ENCODE results near the gene WWC2. TPM values are rescaled to one million over a fixed set of nuclear protein-coding genes. Genes with fewer than 3 reads are reported as not detected.

WWC2 gene
- total RNA-seq, 4 donors from 2014 or later: 26.9 to 45.9 (median 41.4) TPM

DNA sequence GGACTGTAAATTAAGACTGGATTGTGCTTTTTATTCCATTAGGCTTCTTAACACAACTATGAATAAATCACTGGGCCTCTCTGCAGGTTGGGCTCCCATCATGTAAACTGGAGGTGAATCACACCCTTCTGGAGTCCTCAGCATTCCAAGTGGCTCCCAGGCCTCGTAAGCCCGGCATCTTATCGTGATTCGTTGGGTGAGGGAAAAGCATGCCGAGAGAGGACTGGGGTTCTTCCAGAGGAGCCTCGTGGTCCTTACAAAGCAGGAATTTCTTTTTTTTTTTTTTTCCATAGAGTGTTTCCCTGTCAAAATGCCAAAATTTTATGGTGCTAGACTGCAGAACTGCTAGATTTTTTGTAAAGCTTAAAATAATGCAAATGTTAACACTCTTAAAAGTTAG is 201.0 kb downstream of the WWC2 start:
- H3K4me3 ChIP-seq: no peak overlapping the region
- no peaks in the 10 kb centered on the region for H3K27me3 ChIP-seq
- H3K27ac ChIP-seq: no peak overlapping the region
- DNase-seq: no peak
- no peaks in the 10 kb centered on the region for H3K36me3 ChIP-seq
- TF ChIP-seq, protein P1, sequence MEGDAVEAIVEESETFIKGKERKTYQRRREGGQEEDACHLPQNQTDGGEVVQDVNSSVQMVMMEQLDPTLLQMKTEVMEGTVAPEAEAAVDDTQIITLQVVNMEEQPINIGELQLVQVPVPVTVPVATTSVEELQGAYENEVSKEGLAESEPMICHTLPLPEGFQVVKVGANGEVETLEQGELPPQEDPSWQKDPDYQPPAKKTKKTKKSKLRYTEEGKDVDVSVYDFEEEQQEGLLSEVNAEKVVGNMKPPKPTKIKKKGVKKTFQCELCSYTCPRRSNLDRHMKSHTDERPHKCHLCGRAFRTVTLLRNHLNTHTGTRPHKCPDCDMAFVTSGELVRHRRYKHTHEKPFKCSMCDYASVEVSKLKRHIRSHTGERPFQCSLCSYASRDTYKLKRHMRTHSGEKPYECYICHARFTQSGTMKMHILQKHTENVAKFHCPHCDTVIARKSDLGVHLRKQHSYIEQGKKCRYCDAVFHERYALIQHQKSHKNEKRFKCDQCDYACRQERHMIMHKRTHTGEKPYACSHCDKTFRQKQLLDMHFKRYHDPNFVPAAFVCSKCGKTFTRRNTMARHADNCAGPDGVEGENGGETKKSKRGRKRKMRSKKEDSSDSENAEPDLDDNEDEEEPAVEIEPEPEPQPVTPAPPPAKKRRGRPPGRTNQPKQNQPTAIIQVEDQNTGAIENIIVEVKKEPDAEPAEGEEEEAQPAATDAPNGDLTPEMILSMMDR (IDR thresholded peaks at IDR 0.05): no peak
- no peak for TF ChIP-seq POLR2A (IDR thresholded peaks at IDR 0.05)
- no peaks in the 10 kb centered on the region for H3K4me1 ChIP-seq
- no peaks in the 10 kb centered on the region for H3K9me3 ChIP-seq
- intact Hi-C loops (cut with DNase I; ENCODE audit: low total_unique reads): no loop called here

DNA sequence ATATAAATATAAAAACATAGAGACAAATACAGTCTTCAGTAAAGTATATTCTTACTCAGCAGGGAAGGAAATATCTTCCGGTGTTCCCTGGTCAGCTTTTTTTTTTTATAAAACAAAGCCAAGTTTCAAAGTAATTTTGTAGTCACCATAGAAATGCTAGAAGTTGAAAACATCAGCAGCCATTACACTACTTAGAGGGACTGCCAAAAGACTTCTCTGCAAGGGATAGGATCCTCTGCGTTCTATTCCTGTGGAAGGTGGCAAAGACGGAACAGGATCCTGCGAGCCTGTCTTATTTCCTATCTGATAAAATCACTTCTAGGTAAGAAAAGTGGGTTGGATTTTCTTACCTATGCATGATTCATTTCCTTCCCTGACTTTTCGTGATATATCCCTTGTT is 201.6 kb downstream of the WWC2 start:
- intact Hi-C loops (cut with DNase I; ENCODE audit: low total_unique reads): no loop called here

DNA sequence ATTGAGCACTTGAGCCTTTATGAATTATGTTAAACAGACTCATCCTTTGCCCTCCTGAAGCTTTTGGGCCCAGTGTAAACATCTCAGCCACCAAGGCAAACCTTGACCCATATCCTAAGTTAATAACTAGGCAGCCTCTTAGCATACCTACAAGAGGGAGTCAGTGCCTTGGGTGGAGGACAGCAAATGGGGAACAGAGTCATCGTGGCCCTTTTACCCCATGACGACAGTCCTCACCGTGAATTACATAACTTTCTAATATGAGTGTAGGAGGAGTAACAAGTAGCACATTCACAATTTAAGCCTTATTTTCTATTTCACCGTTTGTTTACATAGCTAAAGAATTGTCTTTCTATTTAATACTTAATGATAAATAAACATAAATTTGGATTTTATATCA is 204.2 kb downstream of the WWC2 start:
- Histone ChIP-seq H3K4me1 (no peaks in the 10 kb centered on the region), H3K9me3 (no peaks in the 10 kb centered on the region), H3K27ac (no peak overlapping the region), H3K36me3 (no peaks in the 10 kb centered on the region), H3K27me3 (no peaks in the 10 kb centered on the region), H3K4me3 (no peak overlapping the region)
- DNase-seq: no peak
- intact Hi-C loops (cut with DNase I; ENCODE audit: low total_unique reads): no loop called here
- no peak for TF ChIP-seq POLR2A (IDR thresholded peaks at IDR 0.05)
- TF ChIP-seq, protein P1 (IDR thresholded peaks at IDR 0.05): no peak

More for the DNA sequence above, 201.6 kb downstream of the WWC2 start:
- no peaks in the 10 kb centered on the region for H3K9me3 ChIP-seq
- DNase-seq: no peak
- H3K27ac ChIP-seq: no peak overlapping the region
- no peaks in the 10 kb centered on the region for H3K27me3 ChIP-seq
- no peaks in the 10 kb centered on the region for H3K36me3 ChIP-seq
- no peaks in the 10 kb centered on the region for H3K4me1 ChIP-seq
- no peak for TF ChIP-seq POLR2A (IDR thresholded peaks at IDR 0.05)
- no peak overlapping the region for H3K4me3 ChIP-seq

DNA sequence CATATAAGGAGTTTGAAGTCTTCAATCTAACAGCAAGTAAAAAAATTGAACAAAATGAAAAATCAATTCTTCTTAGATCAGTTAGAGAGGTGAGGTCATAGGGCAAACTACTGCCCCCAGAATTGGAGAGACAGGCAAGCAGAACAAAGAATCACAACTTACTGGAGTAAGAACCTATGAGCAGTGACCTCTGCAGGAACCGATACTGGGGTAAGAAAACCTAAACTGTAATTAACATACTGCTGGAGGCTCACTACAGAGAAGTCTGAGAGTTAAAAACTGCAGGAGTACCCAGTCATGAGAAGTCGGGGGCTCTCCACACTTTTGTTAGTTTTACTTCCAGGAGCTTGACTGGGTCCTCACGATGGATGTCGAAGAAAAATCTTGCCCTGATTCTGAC is 205.0 kb downstream of the WWC2 start:
- Histone ChIP-seq H3K4me1 (no peaks in the 10 kb centered on the region), H3K4me3 (no peak overlapping the region), H3K9me3 (no peaks in the 10 kb centered on the region), H3K27me3 (no peaks in the 10 kb centered on the region), H3K27ac (no peak overlapping the region), H3K36me3 (no peaks in the 10 kb centered on the region)
- TF ChIP-seq, protein P1 (IDR thresholded peaks at IDR 0.05): no peak
- no peak for TF ChIP-seq POLR2A (IDR thresholded peaks at IDR 0.05)
- intact Hi-C loops (cut with DNase I; ENCODE audit: low total_unique reads): no loop called here
- no peak for DNase-seq

DNA sequence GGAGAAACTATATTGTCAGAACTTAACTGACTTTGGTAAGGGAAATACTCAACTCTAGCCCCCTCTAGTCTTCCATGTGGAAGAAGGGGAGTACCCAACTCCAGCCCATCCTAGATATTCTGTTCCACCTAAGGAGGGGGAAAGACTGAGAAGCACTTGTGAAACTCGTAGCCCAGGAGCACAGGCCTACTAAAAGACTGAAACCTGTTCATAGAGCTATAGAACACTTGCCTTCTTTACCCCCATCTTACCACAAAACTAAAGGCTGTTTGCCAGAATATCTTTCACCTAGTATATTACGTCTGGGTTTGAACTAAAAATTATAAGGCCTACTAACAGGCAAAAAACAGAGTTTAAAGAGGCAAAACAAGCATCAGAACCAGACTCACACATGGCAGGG is 205.5 kb downstream of the WWC2 start:
- Histone ChIP-seq H3K27ac (no peak overlapping the region), H3K4me1 (no peaks in the 10 kb centered on the region), H3K27me3 (no peaks in the 10 kb centered on the region), H3K36me3 (no peaks in the 10 kb centered on the region), H3K9me3 (no peaks in the 10 kb centered on the region), H3K4me3 (no peak overlapping the region)
- intact Hi-C loops (cut with DNase I; ENCODE audit: low total_unique reads): no loop called here
- TF ChIP-seq POLR2A (IDR thresholded peaks at IDR 0.05): no peak
- TF ChIP-seq, protein P1 (IDR thresholded peaks at IDR 0.05): no peak
- no peak for DNase-seq

DNA sequence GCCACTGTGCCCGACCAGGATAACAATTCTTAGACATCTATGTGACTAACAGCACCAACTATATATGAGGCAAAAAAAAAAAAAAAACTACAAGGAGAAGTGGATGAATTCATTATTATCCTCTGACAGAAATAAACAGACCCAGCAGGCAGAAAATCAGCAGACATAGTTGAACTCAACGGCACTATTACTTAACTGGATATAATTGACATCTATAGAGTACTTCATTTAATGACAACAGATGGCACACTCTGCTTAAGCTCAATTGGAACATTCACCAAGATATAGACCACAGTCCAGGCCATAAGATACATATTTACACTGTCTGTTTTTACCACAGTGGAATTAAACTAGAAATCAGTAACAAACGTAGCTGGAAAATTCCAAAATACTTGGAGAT is 207.8 kb downstream of the WWC2 start:
- Histone ChIP-seq H3K27ac (no peak overlapping the region), H3K36me3 (no peaks in the 10 kb centered on the region), H3K27me3 (no peaks in the 10 kb centered on the region), H3K9me3 (no peaks in the 10 kb centered on the region), H3K4me3 (no peak overlapping the region), H3K4me1 (no peaks in the 10 kb centered on the region)
- intact Hi-C loops (cut with DNase I; ENCODE audit: low total_unique reads): no loop called here
- no peak for DNase-seq
- TF ChIP-seq POLR2A (IDR thresholded peaks at IDR 0.05): no peak
- TF ChIP-seq, protein P1 (IDR thresholded peaks at IDR 0.05): no peak

Data from uterus (tissue), 4 donors.